Vein endothelial cell (primary cell): ENCODE measurements around the gene PPP1R9B. TPM values are rescaled to one million over a fixed set of nuclear protein-coding genes. Genes with fewer than 3 reads are reported as not detected.

Experiments used
- total RNA-seq: library from RNA; depleted of rRNA; stranded (reverse); fragments of >200 nt; gene quantifications from 2 replicates; pipeline ENCODE4 v1.2.3, GENCODE V29; 2012

The PPP1R9B gene
- 33.9 and 47.0 TPM in 2 replicates for total RNA-seq

GRCh38 chr17:50150354-50151040 lies at the start of gene PPP1R9B:
TSS of gene PPP1R9B (minus strand) at chr17:50150677. CDS start at chr17:50150513, 164 bp downstream.

GRCh38 chr17:50165867-50166517 lies 15.5 kb upstream of the PPP1R9B start, which contains the start of gene SGCA:
TSS of gene SGCA (plus strand) at chr17:50166005. CDS start at chr17:50166041, 36 bp downstream.

GRCh38 chr17:50129728-50130558 lies 20.5 kb downstream of the PPP1R9B start, which contains the start of gene SAMD14:
TSS of gene SAMD14 (minus strand) at chr17:50130160. CDS start at chr17:50124959, 5,201 bp downstream.

GRCh38 chr17:50094753-50095619 lies 55.5 kb downstream of the PPP1R9B start, which contains the start of gene PDK2:
TSS of gene PDK2 (plus strand) at chr17:50095351. CDS start at chr17:50095436, 85 bp downstream.

Other genes with a start within 250 kb of the PPP1R9B start
- gene DLX4, start 181.5 kb downstream of the PPP1R9B start, total RNA-seq = not detected in 2 replicates
- gene DLX3, start 155.5 kb downstream of the PPP1R9B start, total RNA-seq = not detected in 2 replicates
- gene ITGA3, start 94.6 kb downstream of the PPP1R9B start, total RNA-seq = 77.7 and 168 TPM in 2 replicates
- 15.8 and 28.7 TPM in 2 replicates for gene PDK2, start 55.3 kb downstream of the PPP1R9B start, total RNA-seq
- gene SAMD14, start 20.5 kb downstream of the PPP1R9B start, total RNA-seq = 5.3 and 10.5 TPM in 2 replicates
- not detected in 2 replicates for gene SGCA, start 15.3 kb upstream of the PPP1R9B start, total RNA-seq
- 9.5 and 38.4 TPM in 2 replicates for gene COL1A1, start 51.0 kb upstream of the PPP1R9B start, total RNA-seq
- under 0.01 and 0.29 TPM in 2 replicates for gene TMEM92, start 123.8 kb upstream of the PPP1R9B start, total RNA-seq
- 25.0 and 33.3 TPM in 2 replicates for gene XYLT2, start 195.4 kb upstream of the PPP1R9B start, total RNA-seq
- gene MRPL27, start 222.5 kb upstream of the PPP1R9B start, total RNA-seq = 55.9 and 63.3 TPM in 2 replicates
- 2.3 and 3.3 TPM in 2 replicates for gene EME1, start 222.6 kb upstream of the PPP1R9B start, total RNA-seq
- 172 and 226 TPM in 2 replicates for gene LRRC59, start 246.8 kb upstream of the PPP1R9B start, total RNA-seq